GM19238 (cell line): Measurements from ENCODE around the gene CALY.
"Not testable (repeated sequence)": the region's sequence is repeated elsewhere in the genome, so short reads cannot be mapped to it uniquely, and the experiment has no call there.

ENCODE experiments used
- DNase-seq: peaks from one replicate; pipeline ENCODE4 v3.0.0; 2011; ENCODE audit warnings: low spot score; ENCODE audit not compliant: insufficient read length

The CALY gene, protein sequence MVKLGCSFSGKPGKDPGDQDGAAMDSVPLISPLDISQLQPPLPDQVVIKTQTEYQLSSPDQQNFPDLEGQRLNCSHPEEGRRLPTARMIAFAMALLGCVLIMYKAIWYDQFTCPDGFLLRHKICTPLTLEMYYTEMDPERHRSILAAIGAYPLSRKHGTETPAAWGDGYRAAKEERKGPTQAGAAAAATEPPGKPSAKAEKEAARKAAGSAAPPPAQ

DNA sequence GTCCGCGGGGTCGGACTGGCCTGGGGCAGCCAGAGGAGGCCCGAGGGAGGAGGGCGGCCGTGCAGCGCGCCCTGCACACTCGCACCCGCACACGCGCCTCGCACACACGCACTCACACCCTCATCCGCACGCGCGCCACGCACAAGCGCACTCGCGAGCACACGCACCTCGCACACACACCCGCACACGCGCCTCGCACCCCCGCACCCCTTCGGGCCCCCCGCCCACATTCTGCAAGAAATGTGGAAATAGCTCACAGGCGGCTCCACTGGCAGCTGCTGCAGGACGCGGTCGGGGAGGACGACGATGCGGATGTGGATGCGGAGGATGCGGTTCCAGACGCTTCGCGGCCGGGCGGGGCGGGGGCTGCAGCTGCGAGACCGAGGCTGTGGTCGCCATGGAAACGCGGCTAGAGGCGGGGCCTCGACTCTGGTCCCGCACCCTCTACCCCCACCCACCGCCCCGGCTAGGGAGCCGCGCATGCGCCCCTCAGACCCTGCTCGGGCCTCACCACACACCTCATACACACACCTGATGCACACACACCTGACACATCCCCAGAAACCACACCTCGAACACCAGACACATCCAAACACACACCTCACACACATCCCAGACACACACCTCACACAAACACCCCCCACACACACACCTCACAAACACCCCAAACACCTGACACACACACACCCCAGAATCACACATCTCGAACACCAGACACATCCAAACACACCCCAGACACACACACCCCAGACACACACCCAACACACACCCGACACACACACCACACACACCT lies at the start of gene CALY:
Gene CALY, minus strand, starts transcription at position 320 of the 793 bp plus-strand sequence. CDS start 7,907 bp downstream, outside the sequence.
- peak; percentile 44 for DNase-seq

- no peak for DNase-seq
Observed at GRCh38 chr10:133385214-133385613, 48.5 kb upstream of the CALY start.

GRCh38 chr10:133384071-133384470 lies 47.4 kb upstream of the CALY start:
- no peak for DNase-seq

DNA sequence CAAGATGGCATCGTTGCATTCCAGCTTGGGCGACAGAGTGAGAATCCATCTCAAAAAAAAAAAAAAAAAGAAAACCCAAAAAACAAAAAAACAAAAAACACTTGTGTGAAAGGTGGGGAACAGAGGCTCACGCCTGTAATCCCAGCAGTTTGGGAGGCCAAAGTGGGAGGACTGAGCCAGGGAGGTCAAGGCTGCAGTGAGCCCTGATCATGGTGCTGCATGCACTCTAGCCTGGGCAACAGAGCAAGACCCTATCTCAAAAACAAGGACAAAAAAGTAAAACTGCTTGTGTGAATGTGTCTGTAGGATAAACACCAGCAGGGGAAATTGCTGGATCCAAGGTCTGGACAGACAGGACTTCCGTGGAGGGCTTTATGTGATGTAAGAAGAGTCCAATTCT lies 46.9 kb upstream of the CALY start:
- DNase-seq: no peak

DNA sequence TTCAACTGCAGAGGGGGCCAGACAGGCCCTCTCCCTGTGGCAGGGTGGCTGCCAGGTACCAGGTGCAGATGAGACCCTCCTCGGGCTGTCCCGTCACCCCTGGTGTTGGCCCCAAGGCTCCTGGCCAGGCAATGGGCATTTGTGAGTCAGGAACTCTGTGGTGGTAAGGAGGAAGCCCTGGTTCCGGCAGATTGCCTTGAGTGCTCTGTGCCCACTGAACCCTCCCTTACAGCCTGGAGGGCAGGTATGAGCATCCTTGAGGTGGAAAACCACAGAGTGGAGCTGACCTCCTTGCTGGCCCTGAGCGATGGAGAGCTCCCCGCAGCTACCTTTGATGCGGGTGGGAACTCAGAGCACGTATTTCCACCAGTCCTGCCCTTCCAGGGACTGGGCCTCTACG lies 44.3 kb upstream of the CALY start:
- DNase-seq: no peak

GRCh38 chr10:133379801-133380666 lies 43.3 kb upstream of the CALY start:
- no peak for DNase-seq

GRCh38 chr10:133379152-133379800 lies 42.6 kb upstream of the CALY start, which contains the start of gene PAOX:
PAOX (plus strand) TSS chr10:133379262; CDS start chr10:133379317, 55 bp downstream.
- peak; percentile 87 for DNase-seq

DNA sequence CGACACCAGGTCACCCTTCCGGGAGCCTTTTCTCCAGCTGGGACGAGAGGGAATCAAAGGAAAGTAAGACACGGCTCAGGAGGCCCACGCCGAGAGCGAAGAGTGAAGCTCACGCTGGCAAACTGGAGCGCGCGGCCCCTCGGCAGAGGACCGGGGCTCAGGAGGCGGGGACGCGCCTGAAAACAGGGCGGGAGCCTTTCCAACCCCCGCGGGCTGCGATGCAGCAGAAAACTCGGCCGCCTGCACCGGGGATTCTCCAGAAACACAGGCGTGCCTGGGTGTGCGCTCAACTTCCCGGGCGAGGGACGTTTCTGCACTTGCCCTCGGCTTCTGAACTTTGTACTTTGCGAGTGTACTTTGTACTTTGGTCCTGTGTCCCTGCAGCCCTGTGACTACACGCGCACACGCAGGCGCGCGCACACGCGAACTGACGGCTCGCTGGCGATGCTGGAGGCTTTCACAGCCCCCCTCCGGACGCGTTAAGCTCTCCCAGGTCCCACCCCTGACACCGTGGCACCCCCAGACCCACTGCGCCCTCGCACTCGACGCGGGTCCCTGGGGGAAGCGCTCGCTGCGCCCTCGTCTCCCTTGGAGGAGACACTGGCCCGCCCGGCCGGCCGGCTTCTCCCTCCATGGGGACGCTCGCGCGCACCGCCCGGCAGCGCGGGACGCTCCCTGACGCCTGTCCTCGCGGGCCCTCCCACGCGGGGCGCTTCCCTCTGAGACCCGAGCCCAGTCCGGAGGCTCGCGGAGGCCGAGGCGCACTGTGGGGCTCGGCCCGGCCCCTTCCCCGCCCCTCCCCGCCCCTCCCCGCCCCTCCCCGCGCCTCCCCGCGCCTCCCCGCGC lies 41.8 kb upstream of the CALY start:
- DNase-seq: peak; percentile 60

DNA sequence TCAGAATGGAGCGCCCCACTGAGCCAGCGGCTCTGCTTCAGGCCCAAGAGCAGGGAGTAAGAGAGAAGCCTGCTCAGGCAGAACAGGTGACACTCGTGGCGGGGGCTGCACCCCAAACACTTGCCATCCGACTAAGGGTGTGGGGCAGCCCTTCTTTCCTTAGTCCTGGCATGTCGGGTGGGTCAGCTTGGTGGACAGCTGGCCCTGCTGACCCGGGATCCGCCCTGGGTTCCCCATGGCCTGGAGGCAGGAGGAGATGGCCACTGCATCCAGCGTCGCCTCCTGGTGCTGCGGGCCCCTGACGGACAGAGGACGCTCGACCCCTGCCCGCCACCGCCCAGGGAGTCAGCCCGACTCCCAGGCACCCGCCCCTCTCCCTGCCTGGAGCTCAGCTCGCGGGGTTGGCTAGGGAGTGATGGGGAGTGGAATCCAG lies 41.1 kb upstream of the CALY start:
- DNase-seq: no peak

- no peak for DNase-seq
Observed at GRCh38 chr10:133377025-133377817, 40.5 kb upstream of the CALY start.

GRCh38 chr10:133376183-133376582 lies 39.5 kb upstream of the CALY start:
- DNase-seq: not testable (repeated sequence)

GRCh38 chr10:133375357-133376115 lies 38.8 kb upstream of the CALY start:
- DNase-seq: no peak

- DNase-seq: peak; percentile 100
Observed at GRCh38 chr10:133373174-133374090, 36.7 kb upstream of the CALY start, which contains the start of gene ECHS1. ECHS1 (minus strand) TSS chr10:133373354; CDS start chr10:133373333, 21 bp downstream.

GRCh38 chr10:133372507-133372906 lies 35.8 kb upstream of the CALY start:
- no peak for DNase-seq

GRCh38 chr10:133370030-133370786 lies 33.5 kb upstream of the CALY start:
- DNase-seq: no peak

- no peak for DNase-seq
Observed at GRCh38 chr10:133368153-133368552, 31.5 kb upstream of the CALY start.

- DNase-seq: not testable (repeated sequence)
Observed at GRCh38 chr10:133367461-133367860, 30.8 kb upstream of the CALY start.
